Measurements from ENCODE around the gene CELF2. TPM values are rescaled to one million over a fixed set of nuclear protein-coding genes. Genes with fewer than 3 reads are reported as not detected.

Gene CELF2
- total RNA-seq, 1 donor from 2014 or later: 27.5 TPM

- H3K4me3 Mint-ChIP-seq (ENCODE audit: unreplicated experiment): no peak overlapping the region
- no peak overlapping the region for H3K27ac Mint-ChIP-seq (ENCODE audit: unreplicated experiment)
- H3K36me3 Mint-ChIP-seq (ENCODE audit: low read depth, unreplicated experiment): no peaks in the 10 kb centered on the region
- TF ChIP-seq, protein P1, sequence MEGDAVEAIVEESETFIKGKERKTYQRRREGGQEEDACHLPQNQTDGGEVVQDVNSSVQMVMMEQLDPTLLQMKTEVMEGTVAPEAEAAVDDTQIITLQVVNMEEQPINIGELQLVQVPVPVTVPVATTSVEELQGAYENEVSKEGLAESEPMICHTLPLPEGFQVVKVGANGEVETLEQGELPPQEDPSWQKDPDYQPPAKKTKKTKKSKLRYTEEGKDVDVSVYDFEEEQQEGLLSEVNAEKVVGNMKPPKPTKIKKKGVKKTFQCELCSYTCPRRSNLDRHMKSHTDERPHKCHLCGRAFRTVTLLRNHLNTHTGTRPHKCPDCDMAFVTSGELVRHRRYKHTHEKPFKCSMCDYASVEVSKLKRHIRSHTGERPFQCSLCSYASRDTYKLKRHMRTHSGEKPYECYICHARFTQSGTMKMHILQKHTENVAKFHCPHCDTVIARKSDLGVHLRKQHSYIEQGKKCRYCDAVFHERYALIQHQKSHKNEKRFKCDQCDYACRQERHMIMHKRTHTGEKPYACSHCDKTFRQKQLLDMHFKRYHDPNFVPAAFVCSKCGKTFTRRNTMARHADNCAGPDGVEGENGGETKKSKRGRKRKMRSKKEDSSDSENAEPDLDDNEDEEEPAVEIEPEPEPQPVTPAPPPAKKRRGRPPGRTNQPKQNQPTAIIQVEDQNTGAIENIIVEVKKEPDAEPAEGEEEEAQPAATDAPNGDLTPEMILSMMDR (IDR thresholded peaks at IDR 0.05; ENCODE audit: unreplicated experiment): no peak
- no peak for DNase-seq (ENCODE audit: low spot score)
- H3K4me1 Mint-ChIP-seq (ENCODE audit: unreplicated experiment): peaks cover 43% of the 10 kb centered on the region
- H3K27me3 Mint-ChIP-seq (ENCODE audit: unreplicated experiment): no peaks in the 10 kb centered on the region
- H3K9me3 Mint-ChIP-seq (ENCODE audit: unreplicated experiment): no peaks in the 10 kb centered on the region
Measured at GRCh38 chr10:11224792-11225416, 207.2 kb downstream of the CELF2 start.

DNA sequence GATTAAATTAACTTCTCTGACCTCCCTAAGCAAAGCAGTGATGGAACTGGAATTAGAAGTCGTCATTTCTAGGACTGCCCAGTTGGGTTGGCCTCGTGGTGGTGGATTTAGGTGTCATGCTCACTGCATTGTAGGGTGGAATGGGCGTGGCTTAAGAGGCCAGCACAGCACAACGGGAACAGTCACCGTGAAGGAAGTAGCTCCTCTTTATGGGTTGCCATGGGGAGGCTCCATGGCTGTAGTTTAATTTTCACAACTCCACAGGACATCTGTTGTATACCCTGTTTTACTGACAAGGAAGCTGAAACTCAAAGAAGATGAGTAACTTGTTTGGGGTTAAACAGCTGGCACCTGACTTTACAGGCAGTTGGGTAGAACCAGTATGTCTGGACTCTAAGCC is 208.3 kb downstream of the CELF2 start:
- Mint-ChIP-seq H3K27ac (ENCODE audit: unreplicated experiment) (no peak overlapping the region), H3K4me3 (ENCODE audit: unreplicated experiment) (no peak overlapping the region), H3K9me3 (ENCODE audit: unreplicated experiment) (no peaks in the 10 kb centered on the region), H3K36me3 (ENCODE audit: low read depth, unreplicated experiment) (no peaks in the 10 kb centered on the region), H3K27me3 (ENCODE audit: unreplicated experiment) (no peaks in the 10 kb centered on the region), H3K4me1 (ENCODE audit: unreplicated experiment) (peaks cover 43% of the 10 kb centered on the region)
- DNase-seq (ENCODE audit: low spot score): no peak
- TF ChIP-seq, protein P1 (IDR thresholded peaks at IDR 0.05; ENCODE audit: unreplicated experiment): no peak

- Mint-ChIP-seq H3K9me3 (ENCODE audit: unreplicated experiment) (no peaks in the 10 kb centered on the region), H3K4me3 (ENCODE audit: unreplicated experiment) (no peak overlapping the region), H3K36me3 (ENCODE audit: low read depth, unreplicated experiment) (no peaks in the 10 kb centered on the region), H3K27me3 (ENCODE audit: unreplicated experiment) (no peaks in the 10 kb centered on the region), H3K27ac (ENCODE audit: unreplicated experiment) (no peak overlapping the region), H3K4me1 (ENCODE audit: unreplicated experiment) (peaks cover 41% of the 10 kb centered on the region)
- no peak for DNase-seq (ENCODE audit: low spot score)
- TF ChIP-seq, protein P1 (IDR thresholded peaks at IDR 0.05; ENCODE audit: unreplicated experiment): no peak
Measured at GRCh38 chr10:11227103-11227502, 209.4 kb downstream of the CELF2 start.

DNA sequence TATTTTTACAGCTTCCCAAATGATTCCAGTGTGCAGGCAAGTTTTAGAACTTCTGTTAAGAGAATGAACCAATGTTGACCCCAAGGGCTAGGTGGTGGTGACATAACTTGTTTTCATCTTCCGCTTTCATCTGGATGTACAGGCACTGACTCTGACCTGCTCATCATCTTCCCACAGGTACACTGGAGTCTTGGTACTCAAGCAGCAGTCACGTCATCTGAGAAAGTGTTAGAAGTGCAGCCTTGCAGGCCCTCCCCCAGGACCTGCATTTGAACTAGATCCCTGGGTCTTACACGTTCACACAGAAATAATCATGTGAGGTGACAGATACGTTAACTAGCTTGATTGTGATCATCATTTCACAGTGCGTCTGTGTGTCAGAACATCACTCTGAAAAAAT is 212.2 kb downstream of the CELF2 start:
- Mint-ChIP-seq H3K4me3 (ENCODE audit: unreplicated experiment) (no peak overlapping the region), H3K27ac (ENCODE audit: unreplicated experiment) (no peak overlapping the region), H3K4me1 (ENCODE audit: unreplicated experiment) (peaks cover 25% of the 10 kb centered on the region), H3K36me3 (ENCODE audit: low read depth, unreplicated experiment) (no peaks in the 10 kb centered on the region), H3K27me3 (ENCODE audit: unreplicated experiment) (no peaks in the 10 kb centered on the region), H3K9me3 (ENCODE audit: unreplicated experiment) (no peaks in the 10 kb centered on the region)
- TF ChIP-seq, protein P1 (IDR thresholded peaks at IDR 0.05; ENCODE audit: unreplicated experiment): no peak
- no peak for DNase-seq (ENCODE audit: low spot score)

GRCh38 chr10:11230498-11231167 is 213.0 kb downstream of the CELF2 start:
- Mint-ChIP-seq H3K9me3 (ENCODE audit: unreplicated experiment) (no peaks in the 10 kb centered on the region), H3K36me3 (ENCODE audit: low read depth, unreplicated experiment) (no peaks in the 10 kb centered on the region), H3K27ac (ENCODE audit: unreplicated experiment) (no peak overlapping the region), H3K27me3 (ENCODE audit: unreplicated experiment) (no peaks in the 10 kb centered on the region), H3K4me1 (ENCODE audit: unreplicated experiment) (peaks cover 28% of the 10 kb centered on the region), H3K4me3 (ENCODE audit: unreplicated experiment) (no peak overlapping the region)
- DNase-seq (ENCODE audit: low spot score): no peak
- TF ChIP-seq, protein P1 (IDR thresholded peaks at IDR 0.05; ENCODE audit: unreplicated experiment): no peak
